ENCODE results near the gene SLC39A11.

DNA sequence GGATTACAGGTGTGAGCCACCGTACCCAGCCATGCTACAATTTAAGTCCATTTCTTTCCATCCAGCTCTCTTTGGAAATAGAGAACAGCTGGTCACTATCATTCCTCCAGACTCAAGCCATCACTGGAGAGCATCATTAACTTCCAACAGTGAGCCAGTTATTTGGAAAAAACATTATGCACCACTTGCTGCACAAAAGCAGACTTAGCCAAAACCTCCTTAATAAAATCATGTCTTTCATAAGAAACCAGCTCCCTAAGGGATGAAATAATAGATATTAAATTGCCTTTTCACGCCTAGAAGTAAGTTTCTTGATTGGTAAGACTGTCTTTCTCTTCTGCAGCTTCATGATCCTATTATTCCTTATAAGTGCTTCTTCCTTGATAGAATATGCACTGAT, 17.9 kb downstream of the SLC39A11 start:
- TF ChIP-seq, protein P1, sequence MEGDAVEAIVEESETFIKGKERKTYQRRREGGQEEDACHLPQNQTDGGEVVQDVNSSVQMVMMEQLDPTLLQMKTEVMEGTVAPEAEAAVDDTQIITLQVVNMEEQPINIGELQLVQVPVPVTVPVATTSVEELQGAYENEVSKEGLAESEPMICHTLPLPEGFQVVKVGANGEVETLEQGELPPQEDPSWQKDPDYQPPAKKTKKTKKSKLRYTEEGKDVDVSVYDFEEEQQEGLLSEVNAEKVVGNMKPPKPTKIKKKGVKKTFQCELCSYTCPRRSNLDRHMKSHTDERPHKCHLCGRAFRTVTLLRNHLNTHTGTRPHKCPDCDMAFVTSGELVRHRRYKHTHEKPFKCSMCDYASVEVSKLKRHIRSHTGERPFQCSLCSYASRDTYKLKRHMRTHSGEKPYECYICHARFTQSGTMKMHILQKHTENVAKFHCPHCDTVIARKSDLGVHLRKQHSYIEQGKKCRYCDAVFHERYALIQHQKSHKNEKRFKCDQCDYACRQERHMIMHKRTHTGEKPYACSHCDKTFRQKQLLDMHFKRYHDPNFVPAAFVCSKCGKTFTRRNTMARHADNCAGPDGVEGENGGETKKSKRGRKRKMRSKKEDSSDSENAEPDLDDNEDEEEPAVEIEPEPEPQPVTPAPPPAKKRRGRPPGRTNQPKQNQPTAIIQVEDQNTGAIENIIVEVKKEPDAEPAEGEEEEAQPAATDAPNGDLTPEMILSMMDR (IDR thresholded peaks at IDR 0.05; ENCODE audit: poor library complexity, severe bottlenecking): no peak
- TF ChIP-seq POLR2AphosphoS5 (IDR thresholded peaks at IDR 0.05) (no peak), REST (IDR thresholded peaks at IDR 0.05; ENCODE audit: borderline replicate concordance) (no peak), TAF1 (IDR thresholded peaks at IDR 0.05; ENCODE audit: low read depth) (no peak)
